ENCODE results near the gene BPIFA2.

DNA sequence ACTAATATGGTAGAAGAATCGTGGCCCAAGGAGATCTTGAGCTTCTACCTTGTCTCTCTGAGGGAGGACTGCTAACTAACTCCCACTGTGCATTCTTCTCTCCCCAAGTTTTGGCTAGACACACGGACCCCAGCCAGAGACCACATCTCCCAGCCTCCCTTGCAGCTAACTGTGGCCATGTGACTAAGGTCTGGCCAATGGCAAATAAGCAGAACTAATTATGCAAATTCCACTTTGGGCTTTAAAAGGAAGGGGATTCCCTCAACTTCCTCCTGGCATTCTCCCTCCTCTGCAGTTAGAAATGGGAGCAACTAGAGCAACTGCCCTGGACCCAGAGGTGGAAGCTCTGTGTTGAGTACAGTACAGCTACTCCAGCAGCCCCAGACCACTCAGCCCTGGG lies 15.4 kb downstream of the BPIFA2 start:
- no peak for TF ChIP-seq YY1 (IDR thresholded peaks at IDR 0.05; ENCODE audit: insufficient read depth, insufficient read length)
- TF ChIP-seq ZNF274 (IDR thresholded peaks at IDR 0.05; ENCODE audit: low read depth, low read length): no peak
- no peak for TF ChIP-seq SUZ12 (IDR thresholded peaks at IDR 0.05; ENCODE audit: extremely low read depth, insufficient read depth, insufficient read length)

Measured in NT2/D1 (cell line).